ENCODE measurements around the gene FAM131B. TPM values are rescaled to one million over a fixed set of nuclear protein-coding genes. Genes with fewer than 3 reads are reported as not detected.

The FAM131B gene
- total RNA-seq, 1 experiment from 2014 or later: 17.3 TPM

- Histone ChIP-seq H2AFZ (ENCODE audit: low read length) (no peak overlapping the region), H3K14ac (ENCODE audit: insufficient read depth, low read length) (no peak overlapping the region), H4K20me1 (ENCODE audit: control insufficient read depth, insufficient read depth, insufficient read length) (no peaks in the 10 kb centered on the region), H3K79me2 (ENCODE audit: insufficient read depth, low read length) (no peaks in the 10 kb centered on the region), H3K27ac (ENCODE audit: insufficient read length, low read depth, low read length) (no peak overlapping the region), H3K23ac (ENCODE audit: insufficient read length, low read depth, low read length) (no peak overlapping the region), H3K4me2 (ENCODE audit: insufficient read depth, insufficient read length, low read length) (no peak overlapping the region), H3K4me1 (ENCODE audit: insufficient read depth, low read length) (no peaks in the 10 kb centered on the region), H3K18ac (ENCODE audit: insufficient read length, low read depth, low read length) (no peak overlapping the region), H2BK15ac (ENCODE audit: low read depth, low read length) (no peak overlapping the region), H2BK12ac (ENCODE audit: insufficient read length, low read depth, low read length) (no peak overlapping the region), H2AK5ac (ENCODE audit: insufficient read length, low read length) (no peak overlapping the region), H3K27me3 (ENCODE audit: insufficient read depth, low read length) (no peaks in the 10 kb centered on the region), H3K9me3 (ENCODE audit: control insufficient read depth, low read depth, low read length) (no peaks in the 10 kb centered on the region), H2BK120ac (ENCODE audit: low read depth, low read length, poor library complexity, severe bottlenecking) (no peak overlapping the region), H2BK20ac (ENCODE audit: low read depth, low read length, poor library complexity, severe bottlenecking) (no peak overlapping the region), H3K9ac (ENCODE audit: extremely low read depth, insufficient read length, low read length) (no peak overlapping the region), H4K91ac (ENCODE audit: insufficient read length, low read depth, low read length) (no peak overlapping the region), H4K8ac (replicated peaks; ENCODE audit: insufficient read length, low read depth, low read length) (no peak overlapping the region), H3K56ac (ENCODE audit: insufficient read length, low read depth, low read length) (no peak overlapping the region), H3T11ph (ENCODE audit: low read length) (no peak overlapping the region), H3K23me2 (ENCODE audit: insufficient read length, low read depth, low read length, poor library complexity, severe bottlenecking) (no peaks in the 10 kb centered on the region), H3K79me1 (ENCODE audit: insufficient read depth, low read depth, low read length, poor library complexity, severe bottlenecking) (no peaks in the 10 kb centered on the region), H2BK5ac (ENCODE audit: insufficient read length, low read length) (no peak overlapping the region), H4K5ac (ENCODE audit: insufficient read length, low read depth, low read length) (no peak overlapping the region), H3K4ac (ENCODE audit: low read depth, low read length) (no peak overlapping the region)
- Mint-ChIP-seq H3K36me3 (ENCODE audit: insufficient read depth in 1 of 3, low read depth in 3 of 3) (no peaks in the 10 kb centered on the region; a peak in 1 of 7 replicates), H3K27me3 (ENCODE audit: low read depth) (no peaks in the 10 kb centered on the region), H3K4me1 (peaks cover 19 to 31% of the 10 kb centered on the region in 2 experiments), H3K9me3 (no peaks in the 10 kb centered on the region; a peak in 1 of 5 replicates), H3K4me3 (no peak overlapping the region), H3K27ac (no peak overlapping the region)
- no CpG with 5 or more reads among the region's 5 CpGs for WGBS (ENCODE audit: extremely low coverage, insufficient read length, low lambda C conversion rate)
- DNase-seq: no peak
- no peak for TF ChIP-seq CTCF (conservative IDR thresholded peaks at IDR 0.05)
Measured at GRCh38 chr7:143327903-143328302, 34.6 kb downstream of the FAM131B start.
